CD8-positive, alpha-beta memory T cell (primary cell): Measurements from ENCODE around the gene EPN3. TPM values are rescaled to one million over a fixed set of nuclear protein-coding genes. Genes with fewer than 3 reads are reported as not detected.

Experiments used
- CTCF ChIA-PET: fragments of 350-600 bp; sonication (Branson Sonifier 250); formaldehyde crosslinking; loops from one replicate; lab custom pipeline; 2021; ENCODE audit warnings: antibody characterized with exemption; lab: Charles Lee
- POLR2A ChIA-PET: fragments of 350-600 bp; sonication (Branson Sonifier 250); formaldehyde crosslinking; loops from one replicate; lab custom pipeline; 2021; ENCODE audit warnings: antibody characterized with exemption; lab: Charles Lee
- DNase-seq, 5 donors: peaks; one replicate each; pipeline versions ENCODE4 v3.0.0 to v3.0.0-alpha.2; 2020 to 2022; ENCODE audit warnings: mixed read lengths in 1 of 5
- H3K27ac ChIP-seq: one replicate; pipeline ENCODE4 v1.7.0; 2013; ENCODE audit warnings: low read depth, mild to moderate bottlenecking, low read length, moderate library complexity
- H3K27me3 ChIP-seq: 2 replicates; pipeline ENCODE4 v1.7.0; 2013; ENCODE audit warnings: low read length, mild to moderate bottlenecking; ENCODE audit not compliant: insufficient read depth, poor library complexity, severe bottlenecking
- H3K36me3 ChIP-seq: 2 replicates; pipeline ENCODE4 v1.7.0; 2013; ENCODE audit warnings: mild to moderate bottlenecking, low read length, moderate library complexity; ENCODE audit not compliant: insufficient read depth
- H3K4me1 ChIP-seq: 2 replicates; pipeline ENCODE4 v1.7.0; 2013; ENCODE audit warnings: mild to moderate bottlenecking, low read length, moderate library complexity; ENCODE audit not compliant: insufficient read depth
- H3K4me3 ChIP-seq: 2 replicates; pipeline ENCODE4 v1.7.0; 2013; ENCODE audit warnings: mild to moderate bottlenecking, low read length
- H3K9me3 ChIP-seq: 2 replicates; pipeline ENCODE4 v1.7.0; 2013; ENCODE audit warnings: mild to moderate bottlenecking, low read length
- H3K27ac Mint-ChIP-seq, 8 donors: one replicate each; pipeline ENCODE4 v1.8.0; 2020 to 2021; ENCODE audit warnings: mixed read lengths in 8 of 8, mild to moderate bottlenecking in 6 of 8, inconsistent platforms in 3 of 8, moderate library complexity in 3 of 8
- H3K27me3 Mint-ChIP-seq, 2 donors: one replicate each; pipeline ENCODE4 v1.8.0; 2020 to 2021; ENCODE audit warnings: mixed read lengths in 2 of 2, mild to moderate bottlenecking in 1 of 2, moderate library complexity in 1 of 2
- H3K36me3 Mint-ChIP-seq, 3 donors: one replicate each; pipeline ENCODE4 v1.8.0; 2020 to 2021; ENCODE audit warnings: mixed read lengths in 3 of 3, inconsistent platforms in 1 of 3, mild to moderate bottlenecking in 1 of 3
- H3K4me1 Mint-ChIP-seq, 3 donors: one replicate each; pipeline ENCODE4 v1.8.0; 2020 to 2021; ENCODE audit warnings: mixed read lengths in 3 of 3, inconsistent platforms in 1 of 3, mild to moderate bottlenecking in 1 of 3
- H3K4me3 Mint-ChIP-seq, 7 donors: one replicate each; pipeline ENCODE4 v1.8.0; 2020 to 2021; ENCODE audit warnings: mixed read lengths in 7 of 7, mild to moderate bottlenecking in 6 of 7, moderate library complexity in 4 of 7, inconsistent platforms in 2 of 7
- H3K9me3 Mint-ChIP-seq, 5 donors: one replicate each; pipeline ENCODE4 v1.8.0; 2020 to 2022; ENCODE audit warnings: mixed read lengths in 5 of 5, mild to moderate bottlenecking in 3 of 5, moderate library complexity in 2 of 5, inconsistent platforms in 1 of 5
- polyA plus RNA-seq: library from polyadenylated mRNA; unstranded; fragments of 300-500 nt; fragmentation: Illumina TruSeq; gene quantifications from one replicate; pipeline ENCODE4 v1.2.3, GENCODE V29; 2021
- total RNA-seq, 2 experiments: library from RNA; stranded (reverse); gene quantifications; one replicate each; pipeline ENCODE4 v1.2.3, GENCODE V29; 2021

EPN3 gene
- total and polyA plus RNA-seq, 3 experiments from 2014 or later = not detected

- Mint-ChIP-seq H3K27me3 (peaks cover 44 to 48% of the 10 kb centered on the region in 2 donors), H3K27ac (peak overlapping the region in 2 of 8 donors; percentile 19 to 52), H3K36me3 (peaks cover 0 to 8% (median 0%) of the 10 kb centered on the region in 3 donors), H3K4me1 (peaks cover 16 to 29% (median 27%) of the 10 kb centered on the region in 3 donors), H3K9me3 (no peaks in the 10 kb centered on the region), H3K4me3 (peak overlapping the region; percentile 37 to 86 (median 79))
- ChIA-PET CTCF (no interaction called here), POLR2A (no interaction called here)
- H3K36me3 ChIP-seq = no peaks in the 10 kb centered on the region
- no peak for DNase-seq
- H3K9me3 ChIP-seq = no peaks in the 10 kb centered on the region
- H3K4me1 ChIP-seq = peaks cover 22% of the 10 kb centered on the region
- peaks cover 42% of the 10 kb centered on the region for H3K27me3 ChIP-seq
- H3K27ac ChIP-seq = no peak overlapping the region
- H3K4me3 ChIP-seq = no peak overlapping the region
Measured at GRCh38 chr17:50558581-50558940, 26.0 kb downstream of the EPN3 start.

- peaks cover 22% of the 10 kb centered on the region for H3K4me1 ChIP-seq
- H3K9me3 Mint-ChIP-seq = no peaks in the 10 kb centered on the region
- H3K4me1 Mint-ChIP-seq = peaks cover 16 to 31% (median 29%) of the 10 kb centered on the region in 3 donors
- peaks cover 49 to 51% of the 10 kb centered on the region in 2 donors for H3K27me3 Mint-ChIP-seq
- H3K36me3 Mint-ChIP-seq = peaks cover 0 to 8% (median 0%) of the 10 kb centered on the region in 3 donors
- DNase-seq = no peak
- H3K4me3 ChIP-seq = peak overlapping the region; percentile 60
- ChIA-PET POLR2A (interaction anchor here (1.2 kb wide), 2 partner anchors 9 to 149 kb away, joined by 4 read pairs; partner anchors contain the start of gene ANKRD40), CTCF (no interaction called here)
- peak overlapping the region in 2 of 8 donors; percentile 52 to 83 for H3K27ac Mint-ChIP-seq
- H3K4me3 Mint-ChIP-seq = peak overlapping the region; percentile 69 to 91 (median 81)
- H3K27ac ChIP-seq = no peak overlapping the region
- no peaks in the 10 kb centered on the region for H3K9me3 ChIP-seq
- H3K27me3 ChIP-seq = peaks cover 48% of the 10 kb centered on the region
- H3K36me3 ChIP-seq = no peaks in the 10 kb centered on the region
Measured at GRCh38 chr17:50558941-50559614, 26.5 kb downstream of the EPN3 start.

DNA sequence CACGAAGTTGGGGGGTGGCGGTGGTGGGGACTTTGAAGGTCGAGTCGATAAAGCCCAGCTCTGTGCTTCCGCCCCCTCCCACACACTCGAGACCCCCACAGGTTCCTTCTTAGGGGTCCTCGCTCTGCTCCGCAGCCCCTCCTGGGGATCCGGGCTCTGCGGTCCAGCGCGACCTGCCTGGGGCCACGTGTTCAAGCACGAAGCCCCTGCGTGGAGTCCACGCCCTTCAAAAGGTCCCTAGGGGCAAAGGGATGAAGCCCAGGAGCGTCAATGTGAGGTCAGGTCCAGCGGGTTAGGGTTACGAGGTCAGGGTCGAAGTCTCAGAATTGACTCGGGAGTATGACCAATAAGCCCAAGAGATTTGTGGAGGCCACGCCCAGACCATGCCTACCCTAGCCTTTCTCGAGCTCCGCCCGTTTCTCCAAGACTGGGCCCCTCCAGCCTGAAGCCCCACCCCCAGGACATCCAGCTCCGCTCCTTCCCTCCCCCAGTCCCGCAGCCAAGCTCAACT, 27.2 kb downstream of the EPN3 start:
- Mint-ChIP-seq H3K4me1 (peaks cover 16 to 32% (median 32%) of the 10 kb centered on the region in 3 donors), H3K27ac (peak overlapping the region in 3 of 8 donors; percentile 63 to 83 (median 68)), H3K27me3 (peaks cover 54 to 56% of the 10 kb centered on the region in 2 donors), H3K9me3 (no peaks in the 10 kb centered on the region), H3K36me3 (peaks cover 0 to 8% (median 0%) of the 10 kb centered on the region in 3 donors), H3K4me3 (peak overlapping the region; percentile 79 to 91 (median 84))
- H3K9me3 ChIP-seq = no peaks in the 10 kb centered on the region
- CTCF ChIA-PET = interaction anchor here (0.6 to 1.9 kb wide), 2 partner anchors 18 to 551 kb away, joined by 3 to 7 read pairs; no protein-coding TSS in a partner anchor
- POLR2A ChIA-PET = interaction anchor here (0.8 to 1.2 kb wide), 3 partner anchors 9 to 148 kb away, joined by 3 to 4 read pairs (median 4); partner anchors contain the start of gene ANKRD40
- DNase-seq = peak in 1 of 5 donors; percentile 32
- H3K4me3 ChIP-seq = peak overlapping the region; percentile 60
- H3K27me3 ChIP-seq = peaks cover 52% of the 10 kb centered on the region
- no peak overlapping the region for H3K27ac ChIP-seq
- H3K4me1 ChIP-seq = peaks cover 22% of the 10 kb centered on the region
- H3K36me3 ChIP-seq = no peaks in the 10 kb centered on the region

DNA sequence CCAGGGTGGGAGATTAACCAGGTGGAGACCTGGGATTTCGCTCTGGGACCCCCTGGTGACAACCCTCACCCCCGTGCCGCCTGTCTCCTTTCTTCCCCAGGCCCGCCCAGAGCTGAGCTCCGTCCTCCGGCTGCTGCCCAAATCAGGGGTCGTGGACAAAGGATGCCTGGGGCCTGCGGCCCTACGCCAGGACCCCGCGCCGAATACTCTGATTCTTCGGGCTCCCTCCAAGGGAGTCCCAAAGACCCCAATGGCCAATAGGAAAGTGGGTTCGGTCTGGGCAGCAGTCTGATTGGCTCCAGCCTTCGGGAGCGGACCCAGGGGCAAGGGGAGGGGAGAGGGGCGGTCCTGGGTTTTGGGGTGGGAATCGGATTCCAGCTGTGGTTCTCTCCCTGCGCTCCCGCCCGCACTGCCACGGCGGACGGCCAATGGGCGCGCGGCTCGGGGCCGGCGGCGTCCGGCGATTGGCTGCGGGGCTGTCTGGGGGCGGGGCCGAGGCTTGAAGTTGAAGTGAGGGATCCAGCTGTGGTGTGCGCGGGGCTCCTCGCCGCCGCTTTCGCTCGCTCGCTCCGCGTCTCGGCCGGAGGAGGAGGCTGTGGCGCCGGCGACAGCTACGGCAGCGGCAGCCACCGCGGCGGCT, 27.8 kb downstream of the EPN3 start, which contains the start of gene CACNA1G:
TSS of gene CACNA1G (plus strand) at position 531 of the 640 bp plus-strand sequence. CDS start 745 bp downstream, outside the sequence.
- Mint-ChIP-seq H3K27me3 (peaks cover 58 to 61% of the 10 kb centered on the region in 2 donors), H3K4me1 (peaks cover 18 to 36% (median 32%) of the 10 kb centered on the region in 3 donors), H3K4me3 (peak within 1 kb of the TSS; percentile 79 to 91 (median 84)), H3K27ac (peak within 1 kb of the TSS in 4 of 8 donors; percentile 26 to 68 (median 55)), H3K36me3 (peaks cover 0 to 5% (median 0%) of the 10 kb centered on the region in 3 donors), H3K9me3 (no peaks in the 10 kb centered on the region)
- peaks cover 22% of the 10 kb centered on the region for H3K4me1 ChIP-seq
- H3K4me3 ChIP-seq = peak within 1 kb of the TSS; percentile 60
- CTCF ChIA-PET = interaction anchor here (0.6 to 1.9 kb wide), 2 partner anchors 18 to 551 kb away, joined by 3 to 7 read pairs; no protein-coding TSS in a partner anchor
- H3K36me3 ChIP-seq = no peaks in the 10 kb centered on the region
- POLR2A ChIA-PET = interaction anchor here (0.6 to 1.2 kb wide), 4 partner anchors 10 to 385 kb away, joined by 3 to 5 read pairs (median 4); partner anchors contain the start of gene ANKRD40
- peaks cover 52% of the 10 kb centered on the region for H3K27me3 ChIP-seq
- no peaks in the 10 kb centered on the region for H3K9me3 ChIP-seq
- DNase-seq = peak; percentile 79 to 86 (median 84)
- no peak within 1 kb of the TSS for H3K27ac ChIP-seq

DNA sequence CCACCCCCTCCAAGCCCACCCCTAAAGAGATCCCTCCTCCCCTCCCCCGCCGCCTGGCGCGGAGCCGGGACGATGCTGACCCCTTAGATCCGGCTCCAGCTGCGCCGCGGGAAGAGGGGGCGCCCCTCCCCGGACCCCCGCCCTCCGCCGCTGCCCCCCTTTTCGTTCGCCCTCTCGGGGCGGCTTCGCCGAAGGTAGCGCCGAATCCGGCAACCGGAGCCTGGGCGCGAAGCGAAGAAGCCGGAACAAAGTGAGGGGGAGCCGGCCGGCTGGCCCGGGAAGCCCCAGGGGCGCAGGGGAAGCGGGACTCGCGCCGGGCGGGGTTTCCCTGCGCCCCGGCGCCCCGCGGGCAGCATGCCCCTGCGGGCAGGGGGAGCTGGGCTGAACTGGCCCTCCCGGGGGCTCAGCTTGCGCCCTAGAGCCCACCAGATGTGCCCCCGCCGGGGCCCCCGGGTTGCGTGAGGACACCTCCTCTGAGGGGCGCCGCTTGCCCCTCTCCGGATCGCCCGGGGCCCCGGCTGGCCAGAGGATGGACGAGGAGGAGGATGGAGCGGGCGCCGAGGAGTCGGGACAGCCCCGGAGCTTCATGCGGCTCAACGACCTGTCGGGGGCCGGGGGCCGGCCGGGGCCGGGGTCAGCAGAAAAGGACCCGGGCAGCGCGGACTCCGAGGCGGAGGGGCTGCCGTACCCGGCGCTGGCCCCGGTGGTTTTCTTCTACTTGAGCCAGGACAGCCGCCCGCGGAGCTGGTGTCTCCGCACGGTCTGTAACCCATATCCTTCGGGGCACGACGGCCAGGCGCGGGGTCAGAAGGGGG, 28.6 kb downstream of the EPN3 start:
- ChIA-PET CTCF (interaction anchor here (1.7 to 1.9 kb wide), 2 partner anchors 15 to 19 kb away, joined by 4 to 7 read pairs; no protein-coding TSS in a partner anchor), POLR2A (interaction anchor here (0.6 kb wide), 2 partner anchors 13 to 384 kb away, joined by 3 to 5 read pairs; no protein-coding TSS in a partner anchor)
- Histone ChIP-seq H3K27me3 (peaks cover 52% of the 10 kb centered on the region), H3K9me3 (no peaks in the 10 kb centered on the region), H3K36me3 (no peaks in the 10 kb centered on the region), H3K4me1 (peaks cover 22% of the 10 kb centered on the region), H3K4me3 (no peak overlapping the region), H3K27ac (no peak overlapping the region)
- peaks cover 64 to 70% of the 10 kb centered on the region in 2 donors for H3K27me3 Mint-ChIP-seq
- DNase-seq = peak in 2 of 5 donors; percentile 17 to 27
- peak overlapping the region in 3 of 7 donors; percentile 35 to 91 (median 71) for H3K4me3 Mint-ChIP-seq
- peaks cover 18 to 44% (median 37%) of the 10 kb centered on the region in 3 donors for H3K4me1 Mint-ChIP-seq
- H3K9me3 Mint-ChIP-seq = no peaks in the 10 kb centered on the region
- H3K27ac Mint-ChIP-seq = no peak overlapping the region
- H3K36me3 Mint-ChIP-seq = no peaks in the 10 kb centered on the region

DNA sequence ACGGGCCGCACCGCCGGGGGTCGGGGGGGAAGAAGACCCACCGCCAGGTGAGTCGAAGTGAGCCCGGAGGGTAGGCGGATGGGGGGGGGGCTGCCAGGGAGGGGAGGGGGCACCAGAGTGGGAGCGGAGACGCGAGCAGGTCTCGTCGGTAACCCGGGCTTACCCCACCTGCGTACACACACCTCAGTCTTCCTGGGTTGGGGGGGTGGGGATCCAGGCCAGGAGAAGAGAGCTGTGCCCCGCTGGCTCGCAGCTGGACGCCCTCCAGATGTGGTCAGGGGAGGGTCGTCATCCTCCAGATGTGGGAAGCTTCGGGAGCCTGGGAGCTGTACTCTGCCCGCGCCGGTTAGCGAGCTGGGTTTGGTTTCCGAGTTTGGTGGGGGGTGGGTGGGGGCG, 29.2 kb downstream of the EPN3 start:
- CTCF ChIA-PET = interaction anchor here (1.2 to 1.7 kb wide), 2 partner anchors 14 to 58 kb away, joined by 3 to 4 read pairs; no protein-coding TSS in a partner anchor
- no peaks in the 10 kb centered on the region for H3K36me3 Mint-ChIP-seq
- H3K9me3 Mint-ChIP-seq = no peaks in the 10 kb centered on the region
- H3K9me3 ChIP-seq = no peaks in the 10 kb centered on the region
- peaks cover 22% of the 10 kb centered on the region for H3K4me1 ChIP-seq
- H3K27ac ChIP-seq = no peak overlapping the region
- peak overlapping the region in 2 of 8 donors; percentile 48 to 72 for H3K27ac Mint-ChIP-seq
- peaks cover 18 to 49% (median 37%) of the 10 kb centered on the region in 3 donors for H3K4me1 Mint-ChIP-seq
- DNase-seq = no peak
- H3K27me3 ChIP-seq = peaks cover 57% of the 10 kb centered on the region
- no peaks in the 10 kb centered on the region for H3K36me3 ChIP-seq
- no peak overlapping the region for H3K4me3 ChIP-seq
- peaks cover 66 to 76% of the 10 kb centered on the region in 2 donors for H3K27me3 Mint-ChIP-seq
- POLR2A ChIA-PET = interaction anchor here (0.6 to 1.0 kb wide), 2 partner anchors 14 to 165 kb away, joined by 3 read pairs; partner anchors contain the start of gene LRRC59
- peak overlapping the region in 6 of 7 donors; percentile 15 to 82 (median 70) for H3K4me3 Mint-ChIP-seq
